ENCODE data around the gene CXCL14.

CXCL14 gene

GRCh38 chr5:135560858-135561257, 17.9 kb downstream of the CXCL14 start:
- Histone ChIP-seq H3K79me2 (ENCODE audit: control insufficient read depth, insufficient read depth, low read length, poor library complexity) (no peaks in the 10 kb centered on the region), H2AFZ (ENCODE audit: insufficient read depth, low read length, poor library complexity) (peak overlapping the region; percentile 26), H3K9ac (ENCODE audit: low read length) (no peak overlapping the region), H3K9me3 (ENCODE audit: insufficient read depth, low read depth, low read length) (no peaks in the 10 kb centered on the region), H3K36me3 (ENCODE audit: control insufficient read depth in 1 of 2, insufficient read depth in 2 of 2, low read length in 2 of 2) (no peaks in the 10 kb centered on the region), H4K12ac (ENCODE audit: low read depth, low read length) (no peak overlapping the region), H3K18ac (ENCODE audit: low read length) (no peak overlapping the region), H3K14ac (ENCODE audit: low read length) (no peak overlapping the region), H3K27me3 (ENCODE audit: insufficient read depth, low read length) (no peaks in the 10 kb centered on the region), H2BK120ac (ENCODE audit: insufficient read depth, low read length, poor library complexity) (no peak overlapping the region), H3K27ac (ENCODE audit: low read depth, low read length) (no peak overlapping the region), H3K4me1 (ENCODE audit: control insufficient read depth in 1 of 2, insufficient read depth in 2 of 2, low read length in 2 of 2) (no peaks in the 10 kb centered on the region), H3K23ac (ENCODE audit: low read length) (no peak overlapping the region), H3K79me1 (ENCODE audit: low read length) (no peaks in the 10 kb centered on the region), H3K4ac (ENCODE audit: low read depth, low read length) (no peak overlapping the region), H2BK5ac (ENCODE audit: low read depth, low read length, poor library complexity) (no peak overlapping the region), H2AK5ac (ENCODE audit: low read length) (no peak overlapping the region), H3K4me2 (ENCODE audit: low read length) (no peak overlapping the region), H3K4me3 (ENCODE audit: low read depth, low read length) (no peak overlapping the region), H2BK12ac (ENCODE audit: low read length) (no peak overlapping the region), H4K8ac (ENCODE audit: low read depth, low read length) (peak overlapping the region; percentile 30), H4K91ac (ENCODE audit: low read depth, low read length) (no peak overlapping the region)
- no CpG with 5 or more reads among the region's 14 CpGs for WGBS (ENCODE audit: extremely low coverage, insufficient coverage, insufficient read length)
- peak; percentile 70 to 90 for DNase-seq

- H4K12ac ChIP-seq (ENCODE audit: low read depth, low read length), result no peak overlapping the region
- DNase-seq, result peak in 1 of 2 donors; percentile 6
Measured at GRCh38 chr5:135559354-135559753, 19.4 kb downstream of the CXCL14 start.

GRCh38 chr5:135557076-135557838, 21.5 kb downstream of the CXCL14 start:
- H3K14ac ChIP-seq (ENCODE audit: low read length), result no peak overlapping the region
- H3K36me3 ChIP-seq (ENCODE audit: control insufficient read depth in 1 of 2, insufficient read depth in 2 of 2, low read length in 2 of 2), result no peaks in the 10 kb centered on the region
- H3K27me3 ChIP-seq (ENCODE audit: insufficient read depth, low read length), result no peaks in the 10 kb centered on the region
- no peaks in the 10 kb centered on the region for H3K79me2 ChIP-seq (ENCODE audit: control insufficient read depth, insufficient read depth, low read length, poor library complexity)
- no peak overlapping the region for H3K23ac ChIP-seq (ENCODE audit: low read length)
- no CpG with 5 or more reads among the region's 11 CpGs for WGBS (ENCODE audit: extremely low coverage, insufficient coverage, insufficient read length)
- no peak overlapping the region for H3K9ac ChIP-seq (ENCODE audit: low read length)
- H3K27ac ChIP-seq (ENCODE audit: low read depth, low read length), result no peak overlapping the region
- no peak overlapping the region for H3K4me3 ChIP-seq (ENCODE audit: low read depth, low read length)
- H2AFZ ChIP-seq (ENCODE audit: insufficient read depth, low read length, poor library complexity), result no peak overlapping the region
- H3K4me1 ChIP-seq (ENCODE audit: control insufficient read depth in 1 of 2, insufficient read depth in 2 of 2, low read length in 2 of 2), result no peaks in the 10 kb centered on the region
- H3K4ac ChIP-seq (ENCODE audit: low read depth, low read length), result no peak overlapping the region
- no peaks in the 10 kb centered on the region for H3K9me3 ChIP-seq (ENCODE audit: insufficient read depth, low read depth, low read length)
- H2BK5ac ChIP-seq (ENCODE audit: low read depth, low read length, poor library complexity), result no peak overlapping the region
- H4K12ac ChIP-seq (ENCODE audit: low read depth, low read length), result no peak overlapping the region
- no peak overlapping the region for H4K8ac ChIP-seq (ENCODE audit: low read depth, low read length)
- H3K18ac ChIP-seq (ENCODE audit: low read length), result no peak overlapping the region
- no peak overlapping the region for H2AK5ac ChIP-seq (ENCODE audit: low read length)
- no peak overlapping the region for H2BK12ac ChIP-seq (ENCODE audit: low read length)
- no peak overlapping the region for H3K4me2 ChIP-seq (ENCODE audit: low read length)
- no peak for DNase-seq
- H3K79me1 ChIP-seq (ENCODE audit: low read length), result no peaks in the 10 kb centered on the region
- H2BK120ac ChIP-seq (ENCODE audit: insufficient read depth, low read length, poor library complexity), result no peak overlapping the region
- H4K91ac ChIP-seq (ENCODE audit: low read depth, low read length), result no peak overlapping the region

More at GRCh38 chr5:135559354-135559753, 19.4 kb downstream of the CXCL14 start:
- H3K18ac ChIP-seq (ENCODE audit: low read length), result no peak overlapping the region
- no peaks in the 10 kb centered on the region for H3K27me3 ChIP-seq (ENCODE audit: insufficient read depth, low read length)
- H2AK5ac ChIP-seq (ENCODE audit: low read length), result no peak overlapping the region
- H4K91ac ChIP-seq (ENCODE audit: low read depth, low read length), result no peak overlapping the region
- no peak overlapping the region for H3K27ac ChIP-seq (ENCODE audit: low read depth, low read length)
- H3K79me2 ChIP-seq (ENCODE audit: control insufficient read depth, insufficient read depth, low read length, poor library complexity), result no peaks in the 10 kb centered on the region
- H3K4me2 ChIP-seq (ENCODE audit: low read length), result no peak overlapping the region
- H3K4me1 ChIP-seq (ENCODE audit: control insufficient read depth in 1 of 2, insufficient read depth in 2 of 2, low read length in 2 of 2), result no peaks in the 10 kb centered on the region
- no peak overlapping the region for H2BK12ac ChIP-seq (ENCODE audit: low read length)
- H3K79me1 ChIP-seq (ENCODE audit: low read length), result no peaks in the 10 kb centered on the region
- H2BK5ac ChIP-seq (ENCODE audit: low read depth, low read length, poor library complexity), result no peak overlapping the region
- no peak overlapping the region for H3K14ac ChIP-seq (ENCODE audit: low read length)
- no peak overlapping the region for H2BK120ac ChIP-seq (ENCODE audit: insufficient read depth, low read length, poor library complexity)
- H3K9me3 ChIP-seq (ENCODE audit: insufficient read depth, low read depth, low read length), result no peaks in the 10 kb centered on the region
- H3K4me3 ChIP-seq (ENCODE audit: low read depth, low read length), result no peak overlapping the region
- no CpG with 5 or more reads among the region's 6 CpGs for WGBS (ENCODE audit: extremely low coverage, insufficient coverage, insufficient read length)
- no peaks in the 10 kb centered on the region for H3K36me3 ChIP-seq (ENCODE audit: control insufficient read depth in 1 of 2, insufficient read depth in 2 of 2, low read length in 2 of 2)
- no peak overlapping the region for H3K4ac ChIP-seq (ENCODE audit: low read depth, low read length)
- no peak overlapping the region for H3K23ac ChIP-seq (ENCODE audit: low read length)
- no peak overlapping the region for H3K9ac ChIP-seq (ENCODE audit: low read length)
- no peak overlapping the region for H2AFZ ChIP-seq (ENCODE audit: insufficient read depth, low read length, poor library complexity)
- no peak overlapping the region for H4K8ac ChIP-seq (ENCODE audit: low read depth, low read length)

GRCh38 chr5:135556620-135557019, 22.2 kb downstream of the CXCL14 start:
- WGBS (ENCODE audit: extremely low coverage, insufficient coverage, insufficient read length), result no CpG with 5 or more reads among the region's 7 CpGs
- H3K4me3 ChIP-seq (ENCODE audit: low read depth, low read length), result no peak overlapping the region
- H3K4me2 ChIP-seq (ENCODE audit: low read length), result no peak overlapping the region
- no peaks in the 10 kb centered on the region for H3K27me3 ChIP-seq (ENCODE audit: insufficient read depth, low read length)
- H2AFZ ChIP-seq (ENCODE audit: insufficient read depth, low read length, poor library complexity), result no peak overlapping the region
- H2AK5ac ChIP-seq (ENCODE audit: low read length), result no peak overlapping the region
- no peak overlapping the region for H4K12ac ChIP-seq (ENCODE audit: low read depth, low read length)
- no peak overlapping the region for H2BK120ac ChIP-seq (ENCODE audit: insufficient read depth, low read length, poor library complexity)
- H3K18ac ChIP-seq (ENCODE audit: low read length), result no peak overlapping the region
- no peak overlapping the region for H3K4ac ChIP-seq (ENCODE audit: low read depth, low read length)
- H3K27ac ChIP-seq (ENCODE audit: low read depth, low read length), result no peak overlapping the region
- no peak overlapping the region for H3K14ac ChIP-seq (ENCODE audit: low read length)
- H3K9me3 ChIP-seq (ENCODE audit: insufficient read depth, low read depth, low read length), result no peaks in the 10 kb centered on the region
- no peaks in the 10 kb centered on the region for H3K36me3 ChIP-seq (ENCODE audit: control insufficient read depth in 1 of 2, insufficient read depth in 2 of 2, low read length in 2 of 2)
- no peaks in the 10 kb centered on the region for H3K79me2 ChIP-seq (ENCODE audit: control insufficient read depth, insufficient read depth, low read length, poor library complexity)
- no peaks in the 10 kb centered on the region for H3K4me1 ChIP-seq (ENCODE audit: control insufficient read depth in 1 of 2, insufficient read depth in 2 of 2, low read length in 2 of 2)
- DNase-seq, result no peak
- no peak overlapping the region for H4K8ac ChIP-seq (ENCODE audit: low read depth, low read length)
- no peak overlapping the region for H4K91ac ChIP-seq (ENCODE audit: low read depth, low read length)
- H2BK5ac ChIP-seq (ENCODE audit: low read depth, low read length, poor library complexity), result no peak overlapping the region
- H3K79me1 ChIP-seq (ENCODE audit: low read length), result no peaks in the 10 kb centered on the region
- no peak overlapping the region for H2BK12ac ChIP-seq (ENCODE audit: low read length)
- H3K9ac ChIP-seq (ENCODE audit: low read length), result no peak overlapping the region
- H3K23ac ChIP-seq (ENCODE audit: low read length), result no peak overlapping the region
